SK-N-SH (cell line): ENCODE data around the gene PXMP2. TPM values are rescaled to one million over a fixed set of nuclear protein-coding genes. Genes with fewer than 3 reads are reported as not detected.

Experiments used
- CTCF ChIA-PET: fragments of 300-600, 350-600 bp; formaldehyde crosslinking; extraction: SDS; loops from one replicate; lab custom pipeline; 2021; lab: Yijun Ruan, JAX
- POLR2A ChIA-PET: fragments of 350-600 bp; sonication (Branson Sonifier 250); formaldehyde crosslinking; extraction: SDS; loops from one replicate; lab custom pipeline; 2020; ENCODE audit warnings: antibody characterized with exemption, inconsistent platforms; lab: Yijun Ruan, JAX
- DNase-seq: peaks from one replicate; pipeline ENCODE4 v3.0.0; 2012
- H2AFZ ChIP-seq: fragments of 200-600 bp; sonication (generic); 2 replicates; pipeline ENCODE4 v1.8.1; 2016; ENCODE audit warnings: antibody characterized with exemption, mild to moderate bottlenecking, low read depth
- H3F3A ChIP-seq: fragments of 200-600 bp; sonication (generic); replicated peaks from 2 replicates; pipeline ENCODE3; 2016; ENCODE audit warnings: antibody characterized with exemption, mild to moderate bottlenecking; ENCODE audit not compliant: insufficient read depth
- H3K27ac ChIP-seq, 2 experiments: fragments of 200-500 bp in 1 of 2; fragments of 200-600 bp in 1 of 2; sonication (Bioruptor generic) in 1 of 2; sonication (generic), shearing (Covaris generic) in 1 of 2; 2 replicates each; pipeline versions ENCODE4 v1.5.1 to v1.6.1; 2014 to 2016; ENCODE audit warnings: low read depth in 2 of 2, inconsistent platforms in 1 of 2, low read length in 1 of 2, mild to moderate bottlenecking in 1 of 2, mixed read lengths in 1 of 2
- H3K27me3 ChIP-seq: fragments of 200-600 bp; sonication (generic), shearing (Covaris generic); 2 replicates; pipeline ENCODE4 v1.6.1; 2016; ENCODE audit warnings: mixed run types; ENCODE audit not compliant: insufficient read depth
- H3K36me3 ChIP-seq, 2 experiments: fragments of 200-500 bp in 1 of 2; fragments of 200-600 bp in 1 of 2; sonication (Bioruptor generic) in 1 of 2; sonication (generic) in 1 of 2; replicated peaks in 1 of 2; 2 replicates each; pipeline versions ENCODE3 to v1.5.1; 2014 to 2016; ENCODE audit warnings: low read length in 1 of 2, mild to moderate bottlenecking in 1 of 2; ENCODE audit not compliant: insufficient read depth in 2 of 2, control insufficient read depth in 1 of 2
- H3K4me1 ChIP-seq, 2 experiments: fragments of 200-500 bp in 1 of 2; fragments of 200-600 bp in 1 of 2; sonication (Bioruptor generic) in 1 of 2; sonication (generic), shearing (Covaris generic) in 1 of 2; 2 replicates each; pipeline versions ENCODE4 v1.5.1 to v1.6.1; 2014 to 2016; ENCODE audit warnings: low read depth in 1 of 2, low read length in 1 of 2, mixed run types in 1 of 2; ENCODE audit not compliant: insufficient read depth in 2 of 2, control insufficient read depth in 1 of 2
- H3K4me2 ChIP-seq: fragments of 200-600 bp; sonication (generic), shearing (Covaris generic); 2 replicates; pipeline ENCODE4 v1.6.1; 2017; ENCODE audit warnings: mixed run types
- H3K4me3 ChIP-seq, 2 experiments: fragments of 200-500 bp in 1 of 2; fragments of 200-600 bp in 1 of 2; sonication (Bioruptor generic) in 1 of 2; sonication (generic), shearing (Covaris generic) in 1 of 2; 2 replicates each; pipeline versions ENCODE4 v1.5.1 to v1.8.1; 2014 to 2016; ENCODE audit warnings: low read depth in 2 of 2, inconsistent platforms in 1 of 2, low read length in 1 of 2, mild to moderate bottlenecking in 1 of 2, mixed read lengths in 1 of 2, moderate library complexity in 1 of 2
- H3K79me2 ChIP-seq: fragments of 200-600 bp; sonication (generic); 2 replicates; pipeline ENCODE4 v1.8.1; 2017; ENCODE audit warnings: mild to moderate bottlenecking; ENCODE audit not compliant: insufficient read depth
- H3K9ac ChIP-seq: fragments of 200-600 bp; sonication (generic); 2 replicates; pipeline ENCODE4 v1.6.1; 2017; ENCODE audit warnings: mixed run types
- H3K9me2 ChIP-seq: fragments of 200-600 bp; sonication (generic); 2 replicates; pipeline ENCODE4 v1.6.1; 2017; ENCODE audit warnings: mixed run types
- H3K9me3 ChIP-seq: fragments of 200-600 bp; sonication (generic); 2 replicates; pipeline ENCODE4 v1.6.1; 2017; ENCODE audit warnings: mixed run types, mild to moderate bottlenecking, moderate library complexity
- H4K20me1 ChIP-seq: fragments of 200-600 bp; sonication (generic); 2 replicates; pipeline ENCODE4 v1.6.1; 2017; ENCODE audit warnings: mild to moderate bottlenecking, mixed run types; ENCODE audit not compliant: insufficient read depth
- ELF1 ChIP-seq: IDR thresholded peaks from 2 replicates; pipeline ENCODE4 v1.4.0; 2012
- EZH2phosphoT487 ChIP-seq: fragments of 200-600 bp; sonication (generic); IDR thresholded peaks from 2 replicates; pipeline ENCODE4 v1.6.1; 2017; ENCODE audit warnings: low read depth, mixed run types, mild to moderate bottlenecking, antibody characterized with exemption, moderate library complexity, borderline replicate concordance
- FOXJ3 ChIP-seq: sonication (generic); formaldehyde crosslinking; IDR thresholded peaks from 2 replicates; pipeline ENCODE4 v1.5.1; 2020; ENCODE audit warnings: mild to moderate bottlenecking, missing genetic modification reagents
- GABPA ChIP-seq: IDR thresholded peaks from 2 replicates; pipeline ENCODE4 v1.4.0; 2012; ENCODE audit warnings: low read depth, mild to moderate bottlenecking
- GATA2 ChIP-seq: sonication (generic); formaldehyde crosslinking; IDR thresholded peaks from 2 replicates; pipeline ENCODE4 v1.5.0; 2020; ENCODE audit warnings: mild to moderate bottlenecking, missing genetic modification reagents
- JUND ChIP-seq: IDR thresholded peaks from 2 replicates; pipeline ENCODE4 v1.4.0; 2012
- NFIC ChIP-seq: IDR thresholded peaks from 2 replicates; pipeline ENCODE4 v1.4.0; 2012; ENCODE audit warnings: borderline replicate concordance
- POLR2AphosphoS5 ChIP-seq: IDR thresholded peaks from 2 replicates; pipeline ENCODE4 v1.6.1; 2012; ENCODE audit warnings: low read depth, low read length
- RFX5 ChIP-seq: IDR thresholded peaks from 2 replicates; pipeline ENCODE4 v1.6.1; 2012; ENCODE audit warnings: mild to moderate bottlenecking, improper control_type of control experiment, low read length
- RXRA ChIP-seq: IDR thresholded peaks from 2 replicates; pipeline ENCODE4 v1.4.0; 2012; ENCODE audit warnings: low read depth, mild to moderate bottlenecking, borderline replicate concordance
- SIN3A ChIP-seq: IDR thresholded peaks from 2 replicates; pipeline ENCODE4 v1.6.1; 2012; ENCODE audit warnings: low read depth, mild to moderate bottlenecking, low read length, moderate library complexity, borderline replicate concordance
- WGBS: methylation state at CpG from one replicate; pipeline ENCODE4 v1.1.6; 2017; ENCODE audit warnings: low lambda C conversion rate; 5-methylcytosine and 5-hydroxymethylcytosine counted together
- polyA plus RNA-seq, 3 experiments: library from polyadenylated mRNA; depleted of rRNA; stranded (reverse); fragments of >200 nt; gene quantifications; 2 replicates each; pipeline ENCODE4 v1.2.3, GENCODE V29; 2012
- TF ChIP-seq, protein P1 (sequence below): IDR thresholded peaks from 2 replicates; pipeline ENCODE4; 2012
- TF ChIP-seq, protein P2 (sequence below): fragments of 200-600 bp; sonication (generic); IDR thresholded peaks from 2 replicates; pipeline ENCODE4 v1.6.1; 2017; ENCODE audit warnings: antibody characterized with exemption, mild to moderate bottlenecking, moderate library complexity
- TF ChIP-seq, protein P3 (sequence below): IDR thresholded peaks from 2 replicates; pipeline ENCODE4 v1.4.0; 2012; ENCODE audit warnings: low read depth
- TF ChIP-seq, protein P4 (sequence below): IDR thresholded peaks from 2 replicates; pipeline ENCODE4 v1.4.0; 2012; ENCODE audit warnings: low read depth, borderline replicate concordance
- TF ChIP-seq, protein P5 (sequence below): IDR thresholded peaks from 2 replicates; pipeline ENCODE4 v1.4.0; 2012; ENCODE audit warnings: low read depth, borderline replicate concordance
- TF ChIP-seq, protein P6 (sequence below): fragments of 150-350 bp; IDR thresholded peaks from 2 replicates; pipeline ENCODE4 v1.6.1; 2017; ENCODE audit warnings: antibody characterized with exemption, low read length, low read depth, borderline replicate concordance

PXMP2 gene
- polyA plus RNA-seq, 1 of the 3 experiments (the other 2 are of a cell fraction) = 35.8 TPM

DNA sequence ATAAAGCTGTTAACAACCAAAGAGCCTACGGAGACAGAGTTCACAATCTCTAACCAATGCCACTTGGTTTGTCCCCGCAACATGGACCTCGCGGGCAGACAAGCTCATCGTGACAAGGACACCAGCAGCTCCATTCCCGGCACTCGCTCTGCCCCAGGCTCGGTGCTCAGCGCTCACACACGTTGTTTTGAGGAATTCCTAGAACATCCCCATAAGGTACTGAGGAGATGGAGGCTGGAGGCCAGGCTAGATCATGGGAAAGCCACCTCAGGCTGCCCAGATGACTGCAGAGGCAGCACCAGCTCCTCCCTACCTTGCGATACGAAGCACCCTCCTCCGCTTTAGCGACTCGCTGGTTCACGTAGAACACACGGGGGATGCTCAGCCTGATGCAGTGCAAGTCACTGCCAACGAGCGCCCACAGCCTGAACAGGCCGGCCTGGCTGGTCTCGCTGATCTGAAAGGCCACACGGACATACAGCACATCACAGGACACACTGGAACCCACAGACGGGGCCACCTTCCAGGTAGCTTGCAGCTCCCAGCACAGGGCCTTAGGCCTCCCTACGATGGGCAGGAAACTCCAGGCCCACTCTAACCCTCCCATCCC is 38.7 kb upstream of the PXMP2 start:
- Histone ChIP-seq H3K4me3 (no peak overlapping the region), H3F3A (no peaks in the 10 kb centered on the region), H2AFZ (no peak overlapping the region), H4K20me1 (no peaks in the 10 kb centered on the region), H3K36me3 (peaks cover 11 to 13% of the 10 kb centered on the region in 2 experiments), H3K4me1 (no peaks in the 10 kb centered on the region), H3K9ac (no peak overlapping the region), H3K4me2 (no peak overlapping the region), H3K9me2 (no peaks in the 10 kb centered on the region), H3K79me2 (no peaks in the 10 kb centered on the region), H3K9me3 (no peaks in the 10 kb centered on the region), H3K27me3 (no peaks in the 10 kb centered on the region), H3K27ac (no peak overlapping the region)
- ChIA-PET CTCF (interaction anchor here (1.7 to 1.8 kb wide), 2 partner anchors 10 to 49 kb away, joined by 3 to 11 read pairs; no protein-coding TSS in a partner anchor), POLR2A (no interaction called here)
- TF ChIP-seq, protein P1, sequence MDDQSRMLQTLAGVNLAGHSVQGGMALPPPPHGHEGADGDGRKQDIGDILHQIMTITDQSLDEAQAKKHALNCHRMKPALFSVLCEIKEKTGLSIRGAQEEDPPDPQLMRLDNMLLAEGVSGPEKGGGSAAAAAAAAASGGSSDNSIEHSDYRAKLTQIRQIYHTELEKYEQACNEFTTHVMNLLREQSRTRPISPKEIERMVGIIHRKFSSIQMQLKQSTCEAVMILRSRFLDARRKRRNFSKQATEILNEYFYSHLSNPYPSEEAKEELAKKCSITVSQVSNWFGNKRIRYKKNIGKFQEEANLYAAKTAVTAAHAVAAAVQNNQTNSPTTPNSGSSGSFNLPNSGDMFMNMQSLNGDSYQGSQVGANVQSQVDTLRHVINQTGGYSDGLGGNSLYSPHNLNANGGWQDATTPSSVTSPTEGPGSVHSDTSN = no peak
- TF ChIP-seq, protein P2, sequence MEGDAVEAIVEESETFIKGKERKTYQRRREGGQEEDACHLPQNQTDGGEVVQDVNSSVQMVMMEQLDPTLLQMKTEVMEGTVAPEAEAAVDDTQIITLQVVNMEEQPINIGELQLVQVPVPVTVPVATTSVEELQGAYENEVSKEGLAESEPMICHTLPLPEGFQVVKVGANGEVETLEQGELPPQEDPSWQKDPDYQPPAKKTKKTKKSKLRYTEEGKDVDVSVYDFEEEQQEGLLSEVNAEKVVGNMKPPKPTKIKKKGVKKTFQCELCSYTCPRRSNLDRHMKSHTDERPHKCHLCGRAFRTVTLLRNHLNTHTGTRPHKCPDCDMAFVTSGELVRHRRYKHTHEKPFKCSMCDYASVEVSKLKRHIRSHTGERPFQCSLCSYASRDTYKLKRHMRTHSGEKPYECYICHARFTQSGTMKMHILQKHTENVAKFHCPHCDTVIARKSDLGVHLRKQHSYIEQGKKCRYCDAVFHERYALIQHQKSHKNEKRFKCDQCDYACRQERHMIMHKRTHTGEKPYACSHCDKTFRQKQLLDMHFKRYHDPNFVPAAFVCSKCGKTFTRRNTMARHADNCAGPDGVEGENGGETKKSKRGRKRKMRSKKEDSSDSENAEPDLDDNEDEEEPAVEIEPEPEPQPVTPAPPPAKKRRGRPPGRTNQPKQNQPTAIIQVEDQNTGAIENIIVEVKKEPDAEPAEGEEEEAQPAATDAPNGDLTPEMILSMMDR = no peak
- TF ChIP-seq JUND (no peak), FOXJ3 (CRISPR knock-in tag) (no peak), RFX5 (no peak), ELF1 (no peak), GATA2 (no peak), GABPA (no peak), RXRA (no peak), EZH2phosphoT487 (no peak), NFIC (no peak), SIN3A (no peak), POLR2AphosphoS5 (no peak)
- TF ChIP-seq, protein P3, sequence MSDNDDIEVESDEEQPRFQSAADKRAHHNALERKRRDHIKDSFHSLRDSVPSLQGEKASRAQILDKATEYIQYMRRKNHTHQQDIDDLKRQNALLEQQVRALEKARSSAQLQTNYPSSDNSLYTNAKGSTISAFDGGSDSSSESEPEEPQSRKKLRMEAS = no peak
- TF ChIP-seq, protein P4, sequence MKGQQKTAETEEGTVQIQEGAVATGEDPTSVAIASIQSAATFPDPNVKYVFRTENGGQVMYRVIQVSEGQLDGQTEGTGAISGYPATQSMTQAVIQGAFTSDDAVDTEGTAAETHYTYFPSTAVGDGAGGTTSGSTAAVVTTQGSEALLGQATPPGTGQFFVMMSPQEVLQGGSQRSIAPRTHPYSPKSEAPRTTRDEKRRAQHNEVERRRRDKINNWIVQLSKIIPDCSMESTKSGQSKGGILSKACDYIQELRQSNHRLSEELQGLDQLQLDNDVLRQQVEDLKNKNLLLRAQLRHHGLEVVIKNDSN = no peak
- TF ChIP-seq, protein P5, sequence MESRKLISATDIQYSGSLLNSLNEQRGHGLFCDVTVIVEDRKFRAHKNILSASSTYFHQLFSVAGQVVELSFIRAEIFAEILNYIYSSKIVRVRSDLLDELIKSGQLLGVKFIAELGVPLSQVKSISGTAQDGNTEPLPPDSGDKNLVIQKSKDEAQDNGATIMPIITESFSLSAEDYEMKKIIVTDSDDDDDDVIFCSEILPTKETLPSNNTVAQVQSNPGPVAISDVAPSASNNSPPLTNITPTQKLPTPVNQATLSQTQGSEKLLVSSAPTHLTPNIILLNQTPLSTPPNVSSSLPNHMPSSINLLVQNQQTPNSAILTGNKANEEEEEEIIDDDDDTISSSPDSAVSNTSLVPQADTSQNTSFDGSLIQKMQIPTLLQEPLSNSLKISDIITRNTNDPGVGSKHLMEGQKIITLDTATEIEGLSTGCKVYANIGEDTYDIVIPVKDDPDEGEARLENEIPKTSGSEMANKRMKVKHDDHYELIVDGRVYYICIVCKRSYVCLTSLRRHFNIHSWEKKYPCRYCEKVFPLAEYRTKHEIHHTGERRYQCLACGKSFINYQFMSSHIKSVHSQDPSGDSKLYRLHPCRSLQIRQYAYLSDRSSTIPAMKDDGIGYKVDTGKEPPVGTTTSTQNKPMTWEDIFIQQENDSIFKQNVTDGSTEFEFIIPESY = no peak
- TF ChIP-seq, protein P6, sequence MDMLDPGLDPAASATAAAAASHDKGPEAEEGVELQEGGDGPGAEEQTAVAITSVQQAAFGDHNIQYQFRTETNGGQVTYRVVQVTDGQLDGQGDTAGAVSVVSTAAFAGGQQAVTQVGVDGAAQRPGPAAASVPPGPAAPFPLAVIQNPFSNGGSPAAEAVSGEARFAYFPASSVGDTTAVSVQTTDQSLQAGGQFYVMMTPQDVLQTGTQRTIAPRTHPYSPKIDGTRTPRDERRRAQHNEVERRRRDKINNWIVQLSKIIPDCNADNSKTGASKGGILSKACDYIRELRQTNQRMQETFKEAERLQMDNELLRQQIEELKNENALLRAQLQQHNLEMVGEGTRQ = no peak
- DNase-seq = no peak
- WGBS = 95% methylated on average over 24 of the region's 24 CpGs
